Thymus (tissue), 11 donors: ENCODE measurements around the gene CIB1. TPM values are rescaled to one million over a fixed set of nuclear protein-coding genes. Genes with fewer than 3 reads are reported as not detected.
A peak's percentile ranks its signal among the peaks of the same experiment; 100 is the strongest.

ENCODE experiments used
- DNase-seq, 9 donors: peaks; one replicate each; pipeline ENCODE4 v3.0.0-alpha.2; 2013; ENCODE audit warnings: low spot score in 9 of 9, low read depth in 6 of 9, missing footprints in 1 of 9
- H3K27ac ChIP-seq, 2 donors: one replicate each; pipeline ENCODE4 v1.5.1; 2013; ENCODE audit warnings: control low read depth in 1 of 2, low read depth in 1 of 2, low read length in 1 of 2, mild to moderate bottlenecking in 1 of 2, moderate library complexity in 1 of 2
- H3K27me3 ChIP-seq, 2 donors: one replicate each; pipeline ENCODE4 v1.5.1; 2013; ENCODE audit warnings: low read length in 1 of 2; ENCODE audit not compliant: control insufficient read depth in 2 of 2, insufficient read depth in 1 of 2
- H3K36me3 ChIP-seq, 2 donors: one replicate each; pipeline ENCODE4 v1.5.1; 2013; ENCODE audit warnings: low read length in 1 of 2, mild to moderate bottlenecking in 1 of 2, moderate library complexity in 1 of 2; ENCODE audit not compliant: control insufficient read depth in 2 of 2, insufficient read depth in 2 of 2
- H3K4me1 ChIP-seq, 2 donors: one replicate each; pipeline ENCODE4 v1.5.1; 2013; ENCODE audit warnings: low read length in 2 of 2; ENCODE audit not compliant: control insufficient read depth in 2 of 2, insufficient read depth in 2 of 2
- H3K4me3 ChIP-seq, 2 donors: one replicate each; pipeline ENCODE4 v1.5.1; 2013; ENCODE audit warnings: low read length in 2 of 2, control low read depth in 1 of 2, mild to moderate bottlenecking in 1 of 2
- H3K9me3 ChIP-seq, 2 donors: one replicate each; pipeline ENCODE4 v1.5.1; 2013; ENCODE audit warnings: low read length in 1 of 2, mild to moderate bottlenecking in 1 of 2; ENCODE audit not compliant: control insufficient read depth in 2 of 2, insufficient read depth in 1 of 2
- WGBS: extraction: QIAGEN DNeasy Blood & Tissue Kit; methylation state at CpG from one replicate; pipeline ENCODE4 v1.1.7; 2013; 5-methylcytosine and 5-hydroxymethylcytosine counted together
- polyA plus RNA-seq: library from polyadenylated mRNA; stranded (reverse); fragments of 200-250 nt; gene quantifications from one replicate; pipeline ENCODE4 v1.2.3, GENCODE V29; 2013
- total RNA-seq: library from RNA; stranded (reverse); fragments of 120-200 nt; gene quantifications from one replicate; pipeline ENCODE4 v1.2.4, GENCODE V29; 2013
- donor health status: healthy.

CIB1 gene
- total and polyA plus RNA-seq, 2 donors: 43.7 to 169 TPM

- Histone ChIP-seq H3K27me3 (no peaks in the 10 kb centered on the region), H3K9me3 (no peaks in the 10 kb centered on the region), H3K27ac (no peak overlapping the region), H3K4me1 (peaks cover 26 to 58% of the 10 kb centered on the region in 2 donors), H3K36me3 (no peaks in the 10 kb centered on the region), H3K4me3 (no peak overlapping the region)
- 95% methylated on average over 8 of the region's 8 CpGs for WGBS
- no peak for DNase-seq
Observed at GRCh38 chr15:90187257-90187868, 46.4 kb downstream of the CIB1 start.

DNA sequence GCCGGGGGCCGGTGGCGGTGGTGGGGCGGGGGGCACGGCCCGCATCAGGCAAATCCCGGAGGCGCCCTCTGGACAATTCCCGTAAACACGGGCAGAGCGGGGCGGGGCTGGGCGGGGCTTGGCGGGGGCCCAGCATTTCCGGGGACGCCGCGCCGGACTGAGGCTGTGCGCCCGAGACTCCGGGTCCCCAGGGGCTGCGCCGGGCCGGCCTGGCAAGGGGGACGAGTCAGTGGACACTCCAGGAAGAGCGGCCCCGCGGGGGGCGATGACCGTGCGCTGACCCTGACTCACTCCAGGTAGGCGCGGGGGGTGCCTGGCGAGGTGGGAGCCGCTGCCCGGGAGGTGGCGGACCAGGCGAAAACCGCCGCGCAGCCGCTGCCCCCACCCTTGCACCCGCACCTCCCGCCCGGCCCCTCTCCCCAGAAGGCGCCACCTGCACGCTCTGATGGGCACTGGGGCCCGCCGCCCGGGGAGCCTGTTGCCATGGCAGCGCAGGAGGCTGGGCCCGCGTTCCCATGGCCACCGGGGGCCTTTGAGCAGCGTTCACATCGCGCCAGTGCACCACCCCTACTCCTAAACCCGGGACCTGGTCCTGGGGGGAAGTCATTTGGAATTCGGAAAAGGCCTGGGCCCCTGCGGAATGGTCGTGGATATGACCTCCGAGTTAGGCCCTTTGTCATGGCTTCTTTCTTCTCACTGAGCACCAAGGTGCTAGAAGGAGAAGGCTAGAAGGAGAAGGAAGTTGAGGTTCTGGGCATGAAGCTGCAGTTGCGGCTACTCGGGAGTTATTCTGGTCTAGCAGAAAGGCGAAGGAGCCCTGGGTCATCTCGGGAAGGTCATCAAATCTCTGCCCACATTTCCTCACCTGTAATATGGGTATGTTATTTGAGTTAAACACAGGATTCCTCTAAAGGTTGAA is 48.7 kb downstream of the CIB1 start:
- Histone ChIP-seq H3K27me3 (no peaks in the 10 kb centered on the region), H3K27ac (peak overlapping the region; percentile 45 to 72), H3K4me1 (peaks cover 7 to 35% of the 10 kb centered on the region in 2 donors), H3K36me3 (no peaks in the 10 kb centered on the region), H3K9me3 (no peaks in the 10 kb centered on the region), H3K4me3 (peak overlapping the region; percentile 57 to 67)
- peak in 6 of 9 donors; percentile 65 to 87 (median 74) for DNase-seq
- 4% methylated on average over 67 of the region's 67 CpGs for WGBS

DNA sequence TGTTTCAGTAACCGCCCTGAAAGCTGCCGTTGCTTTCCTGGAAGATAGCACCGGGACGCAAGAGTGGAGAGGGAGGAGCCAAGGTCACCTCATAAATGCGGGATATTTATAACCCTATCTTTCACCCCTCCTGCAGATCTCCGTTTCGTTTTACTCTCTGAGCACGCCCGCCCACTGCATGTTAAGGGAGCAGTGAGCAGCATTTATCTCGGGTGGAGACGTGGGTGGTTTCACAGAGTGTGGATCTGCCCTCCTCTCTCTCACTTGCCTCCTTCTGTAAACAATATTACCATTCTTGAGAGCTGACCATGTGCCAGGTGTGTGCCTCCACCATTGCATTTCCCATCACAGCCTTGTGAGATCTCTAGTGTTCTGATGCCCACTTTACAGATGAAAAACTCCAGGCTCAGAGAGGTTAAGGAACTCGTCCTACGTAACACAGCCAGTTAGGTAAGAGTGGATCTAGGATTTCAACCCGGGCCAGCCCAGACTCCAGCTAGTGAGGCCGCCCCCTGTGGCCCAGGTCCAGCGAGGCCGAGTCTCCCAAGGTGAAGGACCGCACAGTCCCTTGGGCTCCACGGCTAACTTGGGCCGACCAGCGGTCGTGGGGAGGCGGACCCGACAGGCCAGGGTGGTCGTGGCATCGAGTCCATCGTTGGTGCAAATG is 49.5 kb downstream of the CIB1 start:
- Histone ChIP-seq H3K36me3 (no peaks in the 10 kb centered on the region), H3K27ac (peak overlapping the region; percentile 49 to 72), H3K4me3 (peak overlapping the region; percentile 57 to 67), H3K9me3 (no peaks in the 10 kb centered on the region), H3K4me1 (peaks cover 3 to 30% of the 10 kb centered on the region in 2 donors), H3K27me3 (no peaks in the 10 kb centered on the region)
- DNase-seq: peak in 1 of 9 donors; percentile 28
- WGBS: 75% methylated on average over 27 of the region's 27 CpGs

DNA sequence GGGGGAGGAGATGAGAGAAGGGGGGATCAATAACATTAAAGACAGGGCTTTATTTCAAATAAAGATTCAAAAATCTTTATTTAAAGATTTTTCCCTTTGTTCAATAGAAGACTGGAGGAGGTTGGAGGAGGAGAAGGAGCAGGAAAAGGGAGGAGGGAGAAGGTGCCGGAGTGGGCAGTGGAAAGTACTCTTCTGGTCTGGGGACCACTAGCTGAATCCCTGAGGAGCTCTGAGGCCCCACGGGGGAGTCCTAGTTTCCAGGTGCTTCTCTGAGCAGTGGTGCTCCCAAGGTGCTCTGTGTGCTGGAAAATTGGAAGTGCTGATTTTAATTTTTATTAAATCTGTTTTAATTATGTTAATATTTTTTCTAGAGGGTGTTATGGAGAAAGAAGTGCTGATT is 52.0 kb downstream of the CIB1 start:
- no peak for DNase-seq
- 71% methylated on average over 2 of the region's 2 CpGs for WGBS
- Histone ChIP-seq H3K9me3 (no peaks in the 10 kb centered on the region), H3K36me3 (no peaks in the 10 kb centered on the region), H3K27ac (no peak overlapping the region), H3K27me3 (no peaks in the 10 kb centered on the region), H3K4me3 (no peak overlapping the region), H3K4me1 (peaks cover 7 to 27% of the 10 kb centered on the region in 2 donors)

Other genes starting within 250 kb of the CIB1 start
- gene ZNF710, start 232.6 kb downstream of the CIB1 start, total RNA-seq: 12.5 TPM
- gene ZNF710, start 232.6 kb downstream of the CIB1 start, polyA plus RNA-seq: 21.9 TPM
- 207 TPM for gene IDH2, start 131.5 kb downstream of the CIB1 start, total RNA-seq
- gene IDH2, start 131.5 kb downstream of the CIB1 start, polyA plus RNA-seq: 68.7 TPM
- 6.5 TPM for gene SEMA4B, start 32.6 kb downstream of the CIB1 start, total RNA-seq
- gene SEMA4B, start 32.6 kb downstream of the CIB1 start, polyA plus RNA-seq: 32.8 TPM
- 2.5 TPM for gene GDPGP1, start 268 bp upstream of the CIB1 start, total RNA-seq
- gene GDPGP1, start 268 bp upstream of the CIB1 start, polyA plus RNA-seq: 5.0 TPM
- 0.14 TPM for gene TTLL13, start 15.6 kb upstream of the CIB1 start, total RNA-seq
- 0.32 TPM for gene TTLL13, start 15.6 kb upstream of the CIB1 start, polyA plus RNA-seq
- gene NGRN, start 31.7 kb upstream of the CIB1 start, total RNA-seq: 50.2 TPM
- gene NGRN, start 31.7 kb upstream of the CIB1 start, polyA plus RNA-seq: 55.4 TPM
- gene ZNF774, start 118.3 kb upstream of the CIB1 start, total RNA-seq: 1.2 TPM
- 1.9 TPM for gene ZNF774, start 118.3 kb upstream of the CIB1 start, polyA plus RNA-seq
- gene IQGAP1, start 154.3 kb upstream of the CIB1 start, total RNA-seq: 131 TPM
- 144 TPM for gene IQGAP1, start 154.3 kb upstream of the CIB1 start, polyA plus RNA-seq